ENCODE data around the gene EHMT2.
A peak's percentile ranks its signal among the peaks of the same experiment; 100 is the strongest.

EHMT2 gene

GRCh38 chr6:31836474-31837368 is 60.8 kb downstream of the EHMT2 start:
- Mint-ChIP-seq H3K4me1 (peaks cover 38% of the 10 kb centered on the region), H3K9me3 (no peaks in the 10 kb centered on the region), H3K27ac (ENCODE audit: low read depth) (peak overlapping the region; percentile 99), H3K27me3 (no peaks in the 10 kb centered on the region), H3K4me3 (peak overlapping the region; percentile 91), H3K36me3 (ENCODE audit: insufficient read depth) (peaks cover 68% of the 10 kb centered on the region)
- DNase-seq (ENCODE audit: low spot score in 2 of 2) (no peak), ATAC-seq (replicated peaks; ENCODE audit: extremely low read depth, poor library complexity, severe bottlenecking) (no peak)

DNA sequence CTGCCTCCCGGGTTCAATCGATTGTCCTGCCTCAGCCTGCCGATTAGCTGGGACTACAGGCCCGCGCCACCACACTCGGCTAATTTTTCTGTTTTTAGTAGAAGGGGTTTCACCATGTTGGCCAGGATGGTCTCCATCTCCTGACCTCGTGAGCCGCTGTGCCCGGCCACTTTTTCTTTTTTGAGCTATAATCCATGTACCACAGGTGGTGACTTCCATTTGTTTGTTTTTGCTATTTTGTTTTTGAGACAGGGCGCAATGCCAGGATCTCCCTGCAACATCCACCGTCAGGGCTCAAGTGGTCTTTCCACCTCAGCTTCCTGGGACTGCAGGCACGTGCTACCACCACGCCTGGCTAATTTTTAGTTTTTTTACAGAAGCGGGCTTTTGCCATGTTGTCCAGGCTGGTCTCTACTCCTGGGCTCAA is 61.4 kb downstream of the EHMT2 start:
- Mint-ChIP-seq H3K36me3 (ENCODE audit: insufficient read depth) (peaks cover 62% of the 10 kb centered on the region), H3K27ac (ENCODE audit: low read depth) (peak overlapping the region; percentile 99), H3K9me3 (no peaks in the 10 kb centered on the region), H3K4me1 (peaks cover 38% of the 10 kb centered on the region), H3K27me3 (no peaks in the 10 kb centered on the region), H3K4me3 (peak overlapping the region; percentile 91)
- ATAC-seq (replicated peaks; ENCODE audit: extremely low read depth, poor library complexity, severe bottlenecking) (no peak), DNase-seq (ENCODE audit: low spot score in 2 of 2) (no peak)

GRCh38 chr6:31834367-31835250 is 62.9 kb downstream of the EHMT2 start:
- Mint-ChIP-seq H3K9me3 (no peaks in the 10 kb centered on the region), H3K4me3 (peak overlapping the region; percentile 91), H3K27ac (ENCODE audit: low read depth) (peak overlapping the region; percentile 99), H3K36me3 (ENCODE audit: insufficient read depth) (peaks cover 52% of the 10 kb centered on the region), H3K4me1 (peaks cover 53% of the 10 kb centered on the region), H3K27me3 (no peaks in the 10 kb centered on the region)
- ATAC-seq (replicated peaks; ENCODE audit: extremely low read depth, poor library complexity, severe bottlenecking), result peak; percentile 54
- peak; percentile 73 to 78 for DNase-seq (ENCODE audit: low spot score in 2 of 2)

DNA sequence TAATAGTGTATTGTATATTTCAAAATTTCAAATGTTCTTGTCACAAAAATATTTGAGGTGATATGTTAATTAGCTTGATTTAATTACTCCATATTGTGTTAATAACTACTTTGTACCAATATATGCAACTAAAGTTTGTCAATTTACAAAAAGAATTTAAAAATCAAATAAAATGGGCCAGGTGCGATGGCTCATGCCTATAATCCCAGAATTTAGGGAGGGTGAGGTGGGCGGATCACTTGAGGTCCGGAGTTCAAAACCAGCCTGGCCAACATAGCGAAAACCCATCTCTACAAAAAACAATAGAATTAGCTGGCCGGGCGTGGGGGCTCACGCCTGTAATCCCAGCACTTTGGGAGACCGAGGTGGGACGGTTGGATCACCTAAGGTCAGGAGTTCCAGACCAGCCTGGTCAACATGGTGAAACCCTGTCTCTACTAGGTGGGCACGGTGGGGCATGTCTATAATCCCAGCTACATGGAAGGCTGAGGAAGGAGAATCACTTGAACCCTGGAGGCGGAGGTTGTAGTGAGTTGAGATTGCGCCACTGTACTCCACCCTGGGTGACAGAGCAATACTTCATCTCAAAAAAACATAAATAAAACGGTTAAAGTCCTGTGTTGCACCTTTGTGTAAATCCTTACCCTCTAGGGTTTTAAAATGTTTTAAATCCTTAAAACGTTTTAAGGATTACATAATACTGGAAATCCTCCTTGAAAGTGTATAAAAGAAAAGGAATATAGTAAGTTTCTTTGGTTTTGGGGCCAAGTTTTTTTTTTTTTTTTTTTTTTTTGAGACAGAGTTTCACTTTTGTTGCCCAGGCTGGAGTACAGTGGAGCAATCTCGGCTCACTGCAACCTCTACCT is 65.9 kb downstream of the EHMT2 start:
- peaks cover 44% of the 10 kb centered on the region for H3K4me1 Mint-ChIP-seq
- H3K9me3 Mint-ChIP-seq, result no peaks in the 10 kb centered on the region
- H3K4me3 Mint-ChIP-seq, result peak overlapping the region; percentile 80
- H3K36me3 Mint-ChIP-seq (ENCODE audit: insufficient read depth), result peaks cover 24% of the 10 kb centered on the region
- no peaks in the 10 kb centered on the region for H3K27me3 Mint-ChIP-seq
- peak overlapping the region; percentile 55 for H3K27ac Mint-ChIP-seq (ENCODE audit: low read depth)
- ATAC-seq (replicated peaks; ENCODE audit: extremely low read depth, poor library complexity, severe bottlenecking), result no peak
- no peak for DNase-seq (ENCODE audit: low spot score in 2 of 2)

DNA sequence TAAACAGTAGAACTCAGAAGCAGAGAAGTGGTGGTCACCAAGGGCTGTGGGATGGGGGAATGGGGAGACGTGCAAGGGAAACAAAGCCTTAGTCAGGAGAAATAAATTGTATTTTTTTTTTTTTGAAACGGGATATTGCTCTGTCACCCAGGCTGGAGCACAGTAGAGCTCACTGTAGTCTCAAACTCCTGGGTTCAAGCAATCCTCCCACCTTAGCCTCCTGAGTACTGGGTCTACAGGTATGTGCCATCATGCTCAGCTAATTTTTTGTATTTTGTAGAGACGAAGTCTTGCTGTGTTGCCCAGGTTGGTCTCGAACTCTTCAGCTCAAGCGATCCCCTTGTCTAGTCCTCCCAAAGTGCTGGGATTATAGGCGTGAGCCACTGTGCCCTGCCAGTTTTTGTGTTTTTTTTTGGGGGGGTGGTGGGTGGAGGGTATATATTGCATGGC is 66.6 kb downstream of the EHMT2 start:
- no peak for ATAC-seq (replicated peaks; ENCODE audit: extremely low read depth, poor library complexity, severe bottlenecking)

More for the DNA sequence above, 66.6 kb downstream of the EHMT2 start:
- Mint-ChIP-seq H3K4me1 (peaks cover 39% of the 10 kb centered on the region), H3K4me3 (peak overlapping the region; percentile 80), H3K27ac (ENCODE audit: low read depth) (peak overlapping the region; percentile 89), H3K27me3 (no peaks in the 10 kb centered on the region), H3K9me3 (no peaks in the 10 kb centered on the region), H3K36me3 (ENCODE audit: insufficient read depth) (peaks cover 19% of the 10 kb centered on the region)
- DNase-seq (ENCODE audit: low spot score in 2 of 2), result no peak
